ENCODE measurements around the gene THPO. TPM values are rescaled to one million over a fixed set of nuclear protein-coding genes. Genes with fewer than 3 reads are reported as not detected.

The THPO gene
- total RNA-seq, 2 donors from 2014 or later: 0.55 TPM; not detected in 1

DNA sequence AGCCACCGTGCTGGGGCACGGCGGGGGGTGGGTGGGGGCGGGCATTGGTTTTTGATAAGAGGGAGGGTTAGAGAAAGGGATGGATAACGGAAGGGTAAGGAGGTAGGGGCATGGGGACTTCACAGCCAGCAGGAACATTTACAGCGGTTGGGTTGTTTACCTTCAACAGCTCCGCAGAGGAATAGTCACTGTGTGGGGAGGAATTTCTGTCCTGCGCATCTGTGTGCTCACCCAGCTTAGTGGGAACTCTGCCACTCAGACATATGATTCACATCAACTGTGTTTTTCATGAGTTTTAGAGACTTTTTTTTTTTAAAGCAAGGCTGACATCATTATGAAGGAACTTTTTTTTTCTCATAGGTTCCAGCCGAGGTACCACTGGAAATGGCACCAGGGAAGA lies 21.4 kb upstream of the THPO start:
- no peaks in the 10 kb centered on the region for H3K4me1 ChIP-seq
- no peak overlapping the region for H3K27ac ChIP-seq
- no peaks in the 10 kb centered on the region for H3K27me3 ChIP-seq
- no peak overlapping the region for H3K4me3 ChIP-seq
- no peaks in the 10 kb centered on the region for H3K9me3 ChIP-seq
- no peak for DNase-seq (ENCODE audit: low spot score)
- H3K36me3 ChIP-seq: no peaks in the 10 kb centered on the region
- TF ChIP-seq, protein P1, sequence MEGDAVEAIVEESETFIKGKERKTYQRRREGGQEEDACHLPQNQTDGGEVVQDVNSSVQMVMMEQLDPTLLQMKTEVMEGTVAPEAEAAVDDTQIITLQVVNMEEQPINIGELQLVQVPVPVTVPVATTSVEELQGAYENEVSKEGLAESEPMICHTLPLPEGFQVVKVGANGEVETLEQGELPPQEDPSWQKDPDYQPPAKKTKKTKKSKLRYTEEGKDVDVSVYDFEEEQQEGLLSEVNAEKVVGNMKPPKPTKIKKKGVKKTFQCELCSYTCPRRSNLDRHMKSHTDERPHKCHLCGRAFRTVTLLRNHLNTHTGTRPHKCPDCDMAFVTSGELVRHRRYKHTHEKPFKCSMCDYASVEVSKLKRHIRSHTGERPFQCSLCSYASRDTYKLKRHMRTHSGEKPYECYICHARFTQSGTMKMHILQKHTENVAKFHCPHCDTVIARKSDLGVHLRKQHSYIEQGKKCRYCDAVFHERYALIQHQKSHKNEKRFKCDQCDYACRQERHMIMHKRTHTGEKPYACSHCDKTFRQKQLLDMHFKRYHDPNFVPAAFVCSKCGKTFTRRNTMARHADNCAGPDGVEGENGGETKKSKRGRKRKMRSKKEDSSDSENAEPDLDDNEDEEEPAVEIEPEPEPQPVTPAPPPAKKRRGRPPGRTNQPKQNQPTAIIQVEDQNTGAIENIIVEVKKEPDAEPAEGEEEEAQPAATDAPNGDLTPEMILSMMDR (IDR thresholded peaks at IDR 0.05): no peak

DNA sequence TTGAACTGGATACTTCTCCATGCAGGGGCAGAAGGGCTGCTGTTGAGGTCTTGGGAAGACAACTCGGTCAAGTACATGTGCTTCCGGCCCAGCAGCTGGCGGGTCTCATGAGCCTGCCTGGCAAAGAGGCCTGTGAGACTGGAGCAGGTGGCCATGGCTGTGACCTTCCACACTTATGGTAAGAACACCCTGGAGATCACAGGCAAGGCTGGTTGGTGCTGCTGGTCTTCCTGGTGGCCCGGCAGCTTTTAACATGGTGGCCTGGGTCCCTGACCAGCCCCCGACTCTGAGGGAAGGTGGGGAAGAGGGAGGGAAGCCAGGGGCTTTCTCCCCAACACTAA lies 17.3 kb upstream of the THPO start:
- no peak for DNase-seq (ENCODE audit: low spot score)
- Histone ChIP-seq H3K9me3 (no peaks in the 10 kb centered on the region), H3K27me3 (no peaks in the 10 kb centered on the region), H3K4me1 (no peaks in the 10 kb centered on the region), H3K27ac (no peak overlapping the region), H3K4me3 (no peak overlapping the region), H3K36me3 (no peaks in the 10 kb centered on the region)
- TF ChIP-seq, protein P1 (IDR thresholded peaks at IDR 0.05): no peak

DNA sequence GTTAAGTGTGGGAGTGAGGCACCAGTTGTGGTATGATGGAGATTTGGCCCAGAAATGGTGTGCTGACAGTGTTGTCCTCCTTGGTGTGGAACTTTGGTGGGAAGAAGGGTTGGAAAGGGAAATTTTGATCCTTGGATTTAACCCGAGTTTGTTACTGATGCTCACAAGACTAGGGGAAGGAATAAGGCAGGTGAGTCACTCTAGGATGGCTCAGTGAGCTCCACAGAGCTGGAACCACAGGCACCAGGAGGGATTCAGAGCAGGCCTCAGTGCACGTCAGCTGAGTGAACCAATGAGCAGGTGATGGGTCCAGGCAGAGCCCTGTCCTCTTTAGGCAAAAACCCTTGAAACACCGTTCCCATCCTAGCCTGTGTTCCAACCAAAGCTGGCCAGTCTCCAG lies 13.3 kb upstream of the THPO start:
- DNase-seq (ENCODE audit: low spot score): no peak
- H3K4me1 ChIP-seq: no peaks in the 10 kb centered on the region
- H3K27me3 ChIP-seq: no peaks in the 10 kb centered on the region
- TF ChIP-seq, protein P1 (IDR thresholded peaks at IDR 0.05): no peak
- no peak overlapping the region for H3K27ac ChIP-seq
- no peaks in the 10 kb centered on the region for H3K9me3 ChIP-seq
- H3K4me3 ChIP-seq: no peak overlapping the region
- no peaks in the 10 kb centered on the region for H3K36me3 ChIP-seq

DNA sequence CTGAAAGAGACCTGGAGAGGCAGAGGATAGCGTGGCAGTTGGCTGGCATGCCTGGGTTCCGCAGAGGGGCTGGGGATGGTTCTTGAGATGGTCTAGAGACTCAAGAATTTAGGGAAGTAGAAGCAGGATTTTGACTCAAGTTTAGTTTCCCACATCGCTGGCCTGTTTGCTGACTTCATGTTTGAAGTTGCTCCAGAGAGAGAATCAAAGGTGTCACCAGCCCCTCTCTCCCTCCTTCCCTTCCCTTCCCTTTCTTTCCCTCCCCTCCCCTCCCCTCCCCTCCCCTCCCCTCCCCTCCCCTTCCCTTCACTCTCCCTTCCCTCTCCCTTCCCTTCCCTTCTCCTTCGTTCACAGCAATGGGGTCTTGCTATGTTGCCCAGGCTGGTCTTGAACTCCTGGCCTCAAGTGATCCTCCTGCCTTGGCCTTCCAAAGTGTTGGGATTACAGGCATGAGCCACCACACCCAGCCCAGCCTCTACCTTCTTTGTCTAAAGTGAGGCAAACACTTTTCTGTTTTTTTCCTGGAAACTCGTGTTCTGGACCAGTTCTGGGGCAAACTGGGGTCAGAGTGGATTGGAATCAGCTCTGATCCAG lies 12.0 kb upstream of the THPO start:
- Histone ChIP-seq H3K27me3 (no peaks in the 10 kb centered on the region), H3K9me3 (no peaks in the 10 kb centered on the region), H3K36me3 (no peaks in the 10 kb centered on the region), H3K4me3 (no peak overlapping the region), H3K4me1 (no peaks in the 10 kb centered on the region), H3K27ac (no peak overlapping the region)
- DNase-seq (ENCODE audit: low spot score): no peak
- TF ChIP-seq, protein P1 (IDR thresholded peaks at IDR 0.05): no peak

DNA sequence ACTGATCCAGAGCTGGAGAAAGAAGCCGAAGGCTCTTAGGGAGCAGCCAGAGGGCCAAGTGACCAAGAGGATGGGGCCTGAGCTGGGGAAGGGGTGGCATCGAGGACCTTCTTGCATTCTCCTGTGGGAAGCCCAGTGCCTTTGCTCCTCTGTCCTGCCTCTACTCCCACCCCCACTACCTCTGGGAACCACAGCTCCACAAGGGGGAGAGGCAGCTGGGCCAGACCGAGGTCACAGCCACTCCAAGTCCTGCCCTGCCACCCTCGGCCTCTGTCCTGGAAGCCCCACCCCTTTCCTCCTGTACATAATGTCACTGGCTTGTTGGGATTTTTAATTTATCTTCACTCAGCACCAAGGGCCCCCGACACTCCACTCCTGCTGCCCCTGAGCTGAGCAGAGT lies 11.4 kb upstream of the THPO start:
- Histone ChIP-seq H3K36me3 (no peaks in the 10 kb centered on the region), H3K4me1 (no peaks in the 10 kb centered on the region), H3K27ac (no peak overlapping the region), H3K9me3 (no peaks in the 10 kb centered on the region), H3K27me3 (no peaks in the 10 kb centered on the region), H3K4me3 (no peak overlapping the region)
- TF ChIP-seq, protein P1 (IDR thresholded peaks at IDR 0.05): no peak
- DNase-seq (ENCODE audit: low spot score): no peak

DNA sequence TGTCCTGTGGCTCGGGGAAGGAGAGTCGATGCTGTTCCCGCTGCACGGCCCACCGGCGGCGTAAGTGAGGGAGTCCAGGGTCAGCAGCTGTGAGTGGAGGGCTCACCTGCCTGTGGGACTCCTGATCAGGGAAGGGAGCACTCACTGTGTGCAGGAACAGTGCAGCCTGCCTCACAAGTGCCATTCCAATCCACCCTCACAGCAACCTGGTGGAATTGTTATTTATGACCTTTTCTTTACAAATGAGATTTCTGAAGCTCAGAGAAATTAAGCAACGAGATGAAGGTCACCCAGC lies 10.9 kb upstream of the THPO start:
- Histone ChIP-seq H3K9me3 (no peaks in the 10 kb centered on the region), H3K27me3 (no peaks in the 10 kb centered on the region), H3K4me3 (no peak overlapping the region), H3K36me3 (no peaks in the 10 kb centered on the region), H3K4me1 (no peaks in the 10 kb centered on the region), H3K27ac (no peak overlapping the region)
- no peak for DNase-seq (ENCODE audit: low spot score)
- TF ChIP-seq, protein P1 (IDR thresholded peaks at IDR 0.05): no peak
